GM18867 (cell line): ENCODE measurements around the gene MOB1A.
A peak's percentile ranks its signal among the peaks of the same experiment; 100 is the strongest.
"Not testable (repeated sequence)": the region's sequence is repeated elsewhere in the genome, so short reads cannot be mapped to it uniquely, and the experiment has no call there.

ENCODE experiments used
- ATAC-seq: cut with Tn5 transposase; IDR thresholded peaks from one replicate; pipeline ENCODE4 v1.9.1; 2021; ENCODE audit warnings: mild to moderate bottlenecking, moderate library complexity; ENCODE audit not compliant: unreplicated experiment

The MOB1A gene

GRCh38 chr2:74149570-74150319, 28.9 kb downstream of the MOB1A start:
- ATAC-seq, result no peak

DNA sequence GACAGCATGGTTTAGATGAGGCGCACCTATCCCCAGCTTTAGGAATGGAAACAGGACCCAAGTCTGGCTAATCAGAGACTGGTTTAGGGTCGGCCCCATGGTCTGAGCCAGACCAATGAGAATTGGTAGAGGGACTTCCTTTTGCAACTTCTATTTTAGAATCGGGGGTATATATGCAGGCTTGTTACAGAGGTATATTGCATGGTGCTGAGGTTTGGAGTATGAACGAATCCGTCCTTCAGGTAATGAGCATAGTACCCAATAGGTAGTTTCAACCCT, 29.5 kb downstream of the MOB1A start:
- ATAC-seq, result no peak

GRCh38 chr2:74148457-74149246, 30.0 kb downstream of the MOB1A start:
- ATAC-seq, result no peak

DNA sequence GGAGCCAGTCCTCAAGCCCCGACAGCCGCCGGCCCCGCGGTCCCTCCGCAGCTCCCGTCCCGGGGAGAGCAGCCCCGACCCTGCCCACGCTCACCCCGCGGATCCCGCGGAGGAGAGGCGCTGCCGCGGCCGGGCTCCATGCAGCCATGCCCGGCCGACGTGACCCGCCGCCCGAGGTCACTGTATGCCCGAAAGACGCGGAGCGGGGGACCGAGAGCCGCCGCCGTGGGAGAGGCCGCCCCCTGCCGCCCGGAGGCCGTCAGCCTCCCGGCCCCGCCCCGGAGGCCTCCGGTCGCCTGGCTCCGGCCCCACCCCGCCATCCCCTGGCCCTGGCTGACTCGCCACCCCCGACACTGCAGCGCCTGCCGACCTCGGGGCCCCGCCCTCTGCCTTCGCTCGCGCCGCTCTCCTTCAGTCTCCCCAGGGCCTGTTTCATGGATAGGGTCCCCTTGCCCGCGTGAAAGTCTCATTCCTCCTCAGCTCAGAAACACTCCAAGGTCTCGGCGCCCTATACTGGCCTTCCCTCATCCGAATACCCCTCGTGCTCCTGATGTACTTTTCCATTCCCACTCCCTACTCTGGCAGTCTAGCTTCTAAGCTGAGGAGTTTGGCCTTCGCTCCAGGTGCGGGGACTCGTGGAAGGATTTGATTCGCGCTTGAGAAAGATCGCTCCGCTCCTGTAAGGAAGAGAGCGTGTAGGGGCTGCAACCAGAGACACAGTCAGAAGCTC, 30.8 kb downstream of the MOB1A start, which contains the start of gene BOLA3:
BOLA3 (minus strand) TSS at position 186 of the 730 bp plus-strand sequence; CDS start at position 148, 38 bp downstream.
- ATAC-seq, result peak; percentile 95

- ATAC-seq, result peak; percentile 33
These were observed 31.6 kb downstream of the MOB1A start for GRCh38 chr2:74146929-74147726.

- ATAC-seq, result no peak
These were observed 36.3 kb downstream of the MOB1A start for GRCh38 chr2:74142340-74142739.

- ATAC-seq, result no peak
These were observed 39.9 kb downstream of the MOB1A start for GRCh38 chr2:74138600-74139323.

GRCh38 chr2:74137651-74138599, 40.8 kb downstream of the MOB1A start:
- no peak for ATAC-seq

GRCh38 chr2:74131901-74132300, 46.8 kb downstream of the MOB1A start:
- no peak for ATAC-seq

- no peak for ATAC-seq
These were observed 48.3 kb downstream of the MOB1A start for GRCh38 chr2:74130211-74130995.

DNA sequence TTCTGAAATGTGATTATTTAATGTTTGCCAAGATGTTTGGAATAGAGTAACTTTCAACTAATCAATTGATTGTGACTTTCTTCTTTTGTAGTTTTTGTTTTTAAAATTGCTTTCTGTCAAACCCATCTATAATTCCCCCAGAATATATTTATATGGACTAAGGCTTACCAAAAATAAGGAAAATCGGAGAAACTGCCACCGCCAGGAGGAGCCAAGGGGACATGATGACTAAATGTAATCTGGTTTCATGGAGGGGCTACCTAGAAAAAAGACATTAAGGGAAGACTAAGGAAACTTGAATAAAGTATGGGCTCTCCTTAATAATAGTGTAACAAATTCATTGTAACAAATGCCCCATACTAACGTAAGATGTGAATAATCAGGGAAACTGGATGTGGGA, 50.5 kb downstream of the MOB1A start:
- ATAC-seq, result no peak

- ATAC-seq, result not testable (repeated sequence)
These were observed 54.7 kb downstream of the MOB1A start for GRCh38 chr2:74123955-74124354.

GRCh38 chr2:74121846-74122245, 56.8 kb downstream of the MOB1A start:
- ATAC-seq, result not testable (repeated sequence)

GRCh38 chr2:74119912-74120825, 58.5 kb downstream of the MOB1A start:
- ATAC-seq, result peak; percentile 97

- no peak for ATAC-seq
These were observed 59.3 kb downstream of the MOB1A start for GRCh38 chr2:74119339-74119738.

- ATAC-seq, result no peak
These were observed 67.3 kb downstream of the MOB1A start for GRCh38 chr2:74111380-74111779.

GRCh38 chr2:74110537-74110936, 68.1 kb downstream of the MOB1A start:
- no peak for ATAC-seq
